ENCODE results near the gene DCLK2. TPM values are rescaled to one million over a fixed set of nuclear protein-coding genes. Genes with fewer than 3 reads are reported as not detected.

The DCLK2 gene
- total RNA-seq, 2 donors from 2014 or later = 3.1 to 3.9 TPM

DNA sequence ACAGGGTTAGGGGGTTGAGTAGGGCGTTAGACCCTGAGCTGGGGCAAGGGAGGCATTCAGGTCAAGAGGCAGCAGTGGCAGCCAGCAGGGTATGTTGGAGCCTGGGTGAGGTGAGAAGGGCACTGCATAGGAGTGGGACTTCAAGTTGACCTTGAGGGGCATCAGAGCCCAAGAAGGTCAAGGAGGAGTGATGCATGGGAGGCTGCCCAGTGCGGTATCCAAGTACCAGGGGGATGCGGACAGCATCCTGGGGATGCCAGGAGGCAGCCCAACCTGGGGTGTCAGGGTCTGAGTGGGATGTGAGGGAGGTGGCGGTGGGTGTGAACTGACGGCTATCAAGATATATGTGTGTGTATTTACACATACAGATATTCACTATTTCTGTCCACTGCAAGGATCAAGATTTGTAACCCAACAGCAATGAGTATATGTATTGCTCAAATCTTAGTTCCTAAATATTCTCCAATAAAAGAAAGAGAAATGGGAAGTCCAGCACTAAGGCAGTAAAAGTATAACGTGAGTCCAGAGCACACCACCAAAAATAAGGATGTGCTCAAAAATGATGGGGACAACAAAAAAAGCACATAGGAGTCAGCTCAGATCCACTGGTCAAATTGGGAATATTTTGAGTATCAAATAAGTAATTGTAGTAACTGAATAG, 9.8 kb upstream of the DCLK2 start:
- TF ChIP-seq, protein P1, sequence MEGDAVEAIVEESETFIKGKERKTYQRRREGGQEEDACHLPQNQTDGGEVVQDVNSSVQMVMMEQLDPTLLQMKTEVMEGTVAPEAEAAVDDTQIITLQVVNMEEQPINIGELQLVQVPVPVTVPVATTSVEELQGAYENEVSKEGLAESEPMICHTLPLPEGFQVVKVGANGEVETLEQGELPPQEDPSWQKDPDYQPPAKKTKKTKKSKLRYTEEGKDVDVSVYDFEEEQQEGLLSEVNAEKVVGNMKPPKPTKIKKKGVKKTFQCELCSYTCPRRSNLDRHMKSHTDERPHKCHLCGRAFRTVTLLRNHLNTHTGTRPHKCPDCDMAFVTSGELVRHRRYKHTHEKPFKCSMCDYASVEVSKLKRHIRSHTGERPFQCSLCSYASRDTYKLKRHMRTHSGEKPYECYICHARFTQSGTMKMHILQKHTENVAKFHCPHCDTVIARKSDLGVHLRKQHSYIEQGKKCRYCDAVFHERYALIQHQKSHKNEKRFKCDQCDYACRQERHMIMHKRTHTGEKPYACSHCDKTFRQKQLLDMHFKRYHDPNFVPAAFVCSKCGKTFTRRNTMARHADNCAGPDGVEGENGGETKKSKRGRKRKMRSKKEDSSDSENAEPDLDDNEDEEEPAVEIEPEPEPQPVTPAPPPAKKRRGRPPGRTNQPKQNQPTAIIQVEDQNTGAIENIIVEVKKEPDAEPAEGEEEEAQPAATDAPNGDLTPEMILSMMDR (IDR thresholded peaks at IDR 0.05) = no peak
- Histone ChIP-seq H3K27me3 (no peaks in the 10 kb centered on the region), H3K4me3 (no peak overlapping the region), H3K9ac (ENCODE audit: low read depth in 2 of 2, low read length in 2 of 2) (no peak overlapping the region), H3K36me3 (no peaks in the 10 kb centered on the region), H3K27ac (no peak overlapping the region), H3K9me3 (no peaks in the 10 kb centered on the region), H3K4me1 (no peaks in the 10 kb centered on the region)
- intact Hi-C loops (cut with DNase I) = no loop called here
- no peak for DNase-seq

DNA sequence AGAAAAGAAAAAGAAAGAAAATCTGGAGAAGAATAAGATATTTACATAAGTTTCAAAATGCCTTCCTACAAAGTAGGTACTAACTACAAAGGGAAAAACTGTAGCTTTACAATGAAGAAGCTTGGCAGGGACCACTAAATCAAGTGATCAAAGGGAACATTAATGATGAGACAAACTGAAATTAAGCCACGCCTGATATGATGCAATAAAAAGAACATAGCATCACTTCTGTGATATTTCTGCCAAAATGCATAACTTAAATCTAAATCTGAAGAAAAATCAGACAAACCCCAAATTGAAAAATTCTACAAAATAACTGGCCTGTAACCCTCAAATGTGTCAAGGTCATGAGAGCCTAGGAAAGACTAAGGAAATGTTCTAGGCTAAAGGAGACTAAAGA, 8.9 kb upstream of the DCLK2 start:
- no peak overlapping the region for H3K9ac ChIP-seq (ENCODE audit: low read depth in 2 of 2, low read length in 2 of 2)
- intact Hi-C loops (cut with DNase I) = no loop called here
- H3K4me3 ChIP-seq = no peak overlapping the region
- no peaks in the 10 kb centered on the region for H3K27me3 ChIP-seq
- no peak for DNase-seq
- H3K4me1 ChIP-seq = no peaks in the 10 kb centered on the region
- H3K27ac ChIP-seq = no peak overlapping the region
- TF ChIP-seq, protein P1 (IDR thresholded peaks at IDR 0.05) = no peak
- no peaks in the 10 kb centered on the region for H3K36me3 ChIP-seq
- no peaks in the 10 kb centered on the region for H3K9me3 ChIP-seq

DNA sequence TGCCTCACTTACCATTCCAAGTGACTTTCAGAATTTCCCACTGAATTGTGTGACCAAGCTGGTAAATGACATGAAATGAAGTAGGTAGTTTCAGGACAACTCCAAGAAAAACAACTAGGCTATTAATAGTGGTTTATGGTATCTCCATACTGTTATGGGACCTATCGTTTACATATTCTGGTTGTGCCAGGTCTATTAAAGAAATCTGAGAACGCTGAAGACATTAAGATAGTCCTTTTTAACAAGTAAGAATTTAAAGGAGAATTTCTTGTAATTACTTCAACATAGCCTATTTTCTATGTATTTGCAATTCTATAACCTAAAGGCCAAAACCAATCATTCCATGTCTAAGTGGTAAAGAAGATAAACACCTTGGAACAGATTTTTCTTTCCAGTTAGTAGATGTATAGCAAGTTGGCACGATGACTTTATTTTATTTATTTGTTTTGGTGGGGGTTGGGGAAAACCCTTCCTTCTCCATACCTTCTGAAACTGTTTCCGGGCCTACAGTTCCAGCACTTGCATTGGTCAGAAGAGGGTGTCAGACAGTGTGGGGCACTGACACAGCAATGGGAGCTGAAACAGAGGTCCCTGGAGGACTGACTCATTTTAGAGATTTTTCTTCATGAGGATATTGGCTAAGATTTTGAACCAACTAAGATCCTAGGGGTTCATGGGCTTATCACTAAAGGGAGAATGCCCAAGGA, 7.6 kb upstream of the DCLK2 start:
- intact Hi-C loops (cut with DNase I) = loop anchor here (10.0 kb wide), 1 partner anchor 66 kb away; no protein-coding TSS in a partner anchor
- no peaks in the 10 kb centered on the region for H3K4me1 ChIP-seq

DNA sequence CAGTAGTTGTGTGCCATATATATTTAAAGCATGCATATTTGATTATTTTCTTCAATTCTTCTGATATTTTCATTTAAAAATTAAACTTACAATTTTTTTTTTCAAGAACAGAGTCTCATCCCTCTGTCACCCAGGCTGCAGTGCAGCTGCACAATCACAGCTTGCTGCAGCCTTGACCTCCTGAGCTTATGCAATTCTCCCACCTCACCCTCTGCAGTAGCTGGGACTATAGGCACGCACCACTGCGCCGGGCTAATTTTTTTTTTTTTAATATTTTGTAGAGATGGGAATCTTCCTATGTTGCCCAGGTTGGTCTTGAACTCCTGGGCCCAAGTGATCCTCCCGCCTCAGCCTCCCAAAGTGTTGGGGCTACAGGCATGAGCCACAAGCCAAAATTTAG, 5.8 kb upstream of the DCLK2 start:
- TF ChIP-seq, protein P1 (IDR thresholded peaks at IDR 0.05) = no peak
- intact Hi-C loops (cut with DNase I) = loop anchor here (10.0 kb wide), 1 partner anchor 68 kb away; no protein-coding TSS in a partner anchor

More for the DNA sequence above, 7.6 kb upstream of the DCLK2 start:
- H3K9ac ChIP-seq (ENCODE audit: low read depth in 2 of 2, low read length in 2 of 2) = no peak overlapping the region
- H3K27ac ChIP-seq = no peak overlapping the region
- H3K9me3 ChIP-seq = no peaks in the 10 kb centered on the region
- no peak overlapping the region for H3K4me3 ChIP-seq
- TF ChIP-seq, protein P1 (IDR thresholded peaks at IDR 0.05) = no peak
- H3K27me3 ChIP-seq = no peaks in the 10 kb centered on the region
- no peak for DNase-seq
- no peaks in the 10 kb centered on the region for H3K36me3 ChIP-seq

DNA sequence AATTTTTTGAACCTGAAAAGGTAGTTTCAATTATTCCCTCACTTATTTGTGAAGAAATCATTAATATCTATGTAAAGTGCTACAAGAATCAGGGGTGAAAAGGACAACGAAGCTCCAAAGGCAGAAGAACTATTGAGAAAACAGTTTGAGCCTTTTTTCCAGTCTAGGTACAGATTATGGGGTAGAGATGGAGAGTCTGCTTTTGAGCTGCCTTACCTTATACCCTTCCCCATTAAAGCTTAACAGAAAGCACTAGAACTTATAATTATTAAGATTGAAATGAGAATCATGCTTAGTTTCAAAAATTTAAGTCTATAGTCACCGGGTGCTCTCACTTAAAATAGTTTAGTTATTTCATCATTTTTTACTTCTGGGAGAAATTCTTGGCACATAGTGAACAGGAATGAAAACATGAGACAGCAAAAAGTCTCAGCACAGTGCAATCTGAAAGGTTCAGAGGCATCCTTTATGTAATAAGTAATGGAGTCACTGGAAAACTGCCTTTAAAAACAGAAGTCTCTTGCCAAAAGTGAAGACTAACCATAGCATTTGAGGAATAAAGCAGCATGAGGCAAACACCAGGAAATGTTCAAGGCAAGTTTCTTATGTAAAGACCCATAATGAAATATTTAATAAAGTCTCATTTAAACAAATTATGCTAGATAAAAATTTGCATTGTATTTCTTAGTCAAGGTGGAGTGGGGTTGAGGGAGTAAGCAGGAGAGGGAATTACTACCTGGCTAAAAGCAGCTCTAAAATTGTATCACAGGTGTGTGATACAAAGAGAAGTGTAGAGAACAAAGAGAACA, 5.1 kb upstream of the DCLK2 start:
- no peaks in the 10 kb centered on the region for H3K36me3 ChIP-seq
- H3K9ac ChIP-seq (ENCODE audit: low read depth in 2 of 2, low read length in 2 of 2) = no peak overlapping the region
- no peak for DNase-seq
- TF ChIP-seq, protein P1 (IDR thresholded peaks at IDR 0.05) = no peak
- H3K9me3 ChIP-seq = no peaks in the 10 kb centered on the region
- H3K4me3 ChIP-seq = no peak overlapping the region
- H3K27me3 ChIP-seq = no peaks in the 10 kb centered on the region
- no peak overlapping the region for H3K27ac ChIP-seq
- intact Hi-C loops (cut with DNase I) = loop anchor here (10.0 kb wide), 1 partner anchor 68 kb away; no protein-coding TSS in a partner anchor
- no peaks in the 10 kb centered on the region for H3K4me1 ChIP-seq

More for the DNA sequence above, 5.8 kb upstream of the DCLK2 start:
- Histone ChIP-seq H3K9me3 (no peaks in the 10 kb centered on the region), H3K9ac (ENCODE audit: low read depth in 2 of 2, low read length in 2 of 2) (no peak overlapping the region), H3K27me3 (no peaks in the 10 kb centered on the region), H3K4me3 (no peak overlapping the region), H3K4me1 (no peaks in the 10 kb centered on the region), H3K27ac (no peak overlapping the region), H3K36me3 (no peaks in the 10 kb centered on the region)
- DNase-seq = no peak

All from colonic mucosa (tissue), 4 donors.